ENCODE measurements around the gene TEKT2. TPM values are rescaled to one million over a fixed set of nuclear protein-coding genes. Genes with fewer than 3 reads are reported as not detected.

Gene TEKT2
- total RNA-seq, 8 experiments from 2014 or later, result 0.49 to 23.8 (median 9.1) TPM; not detected in 1

DNA sequence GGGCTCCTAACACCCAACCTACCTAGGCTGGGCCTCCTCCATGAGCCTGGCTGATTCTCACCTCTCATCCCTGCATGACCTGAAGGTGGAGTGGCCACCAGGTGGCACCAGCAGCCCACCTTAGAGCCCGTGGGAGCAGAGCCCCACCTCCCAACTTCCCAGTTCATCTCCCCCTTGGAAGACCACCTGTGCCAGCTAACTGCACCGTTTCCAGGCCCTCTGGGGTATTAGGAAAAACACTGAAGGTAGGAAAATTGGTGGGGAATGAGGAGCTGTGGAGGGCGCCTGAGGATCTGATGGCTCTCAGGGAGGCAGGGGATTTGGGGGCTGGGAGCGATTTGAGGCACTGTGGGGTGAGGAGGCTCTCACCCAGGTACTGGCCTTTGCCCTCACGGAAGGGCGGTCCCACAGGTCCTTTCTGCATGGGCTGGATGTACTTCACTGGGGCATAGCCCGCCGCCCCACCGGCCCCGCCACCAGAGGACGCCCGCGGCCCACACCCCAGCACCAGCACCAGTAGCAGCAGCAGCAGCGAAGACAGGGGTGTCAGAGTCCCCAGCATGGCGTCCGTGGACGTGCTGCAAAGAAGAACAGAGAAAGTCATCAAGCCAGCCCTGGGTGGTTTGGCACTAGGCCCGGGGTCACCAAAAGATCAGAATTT lies 15.9 kb downstream of the TEKT2 start:
- 0 to 80% (median 52%) methylated on average over 1 to 10 of the region's 18 CpGs; no CpG with 5 or more reads in 5 of the 10 experiments for WGBS, 10 experiments
- peak; percentile 68 to 91 (median 76) for ATAC-seq (replicated peaks in 6 of 8)
- H3K4me1 ChIP-seq (replicated peaks in 1 of 2), result peaks cover 0 to 5% of the 10 kb centered on the region in 2 donors
- no peak overlapping the region for H3K4me3 ChIP-seq
- no peak overlapping the region for H3K27ac ChIP-seq
- in situ Hi-C loops (cut with MboI; ENCODE audit: low pct_unique_long_range_greater_than_20kb in 2 of 9, low sequenced_read_pairs in 9 of 9, unreplicated experiment in 9 of 9), result loop anchor here in 5 of 9 experiments (10.0 to 25.0 kb wide), 4 partner anchors 85 to 325 kb away; no protein-coding TSS in a partner anchor

DNA sequence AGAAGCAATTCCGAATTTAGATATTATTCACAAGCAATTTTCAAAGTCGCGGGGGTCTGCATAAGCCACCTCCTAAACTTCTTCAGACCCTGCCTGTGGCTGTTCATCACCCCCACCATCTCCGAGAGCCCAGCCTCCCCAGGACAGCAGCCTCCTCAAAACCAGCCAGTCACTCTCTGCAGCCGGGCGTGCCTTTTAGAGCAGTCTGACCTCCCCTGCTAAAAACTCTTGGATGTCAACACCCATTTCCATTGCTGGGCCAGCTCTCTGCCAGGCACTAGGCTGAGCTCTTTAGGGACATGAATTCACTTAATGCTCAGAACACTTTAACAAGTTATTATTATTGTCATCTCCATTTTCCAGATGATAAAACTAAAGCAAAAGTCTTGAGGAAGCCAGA lies 16.5 kb downstream of the TEKT2 start:
- peak in 2 of 8 experiments; percentile 53 to 59 for ATAC-seq (replicated peaks in 6 of 8)
- no peak overlapping the region for H3K27ac ChIP-seq
- 25 to 100% (median 77%) methylated on average over 2 to 6 of the region's 6 CpGs; no CpG with 5 or more reads in 2 of the 10 experiments for WGBS, 10 experiments
- in situ Hi-C loops (cut with MboI; ENCODE audit: low pct_unique_long_range_greater_than_20kb in 2 of 9, low sequenced_read_pairs in 9 of 9, unreplicated experiment in 9 of 9), result loop anchor here in 4 of 9 experiments (10.0 to 25.0 kb wide), 3 partner anchors 84 to 312 kb away; no protein-coding TSS in a partner anchor
- H3K4me3 ChIP-seq, result no peak overlapping the region
- H3K4me1 ChIP-seq (replicated peaks in 1 of 2), result peaks cover 0 to 5% of the 10 kb centered on the region in 2 donors

DNA sequence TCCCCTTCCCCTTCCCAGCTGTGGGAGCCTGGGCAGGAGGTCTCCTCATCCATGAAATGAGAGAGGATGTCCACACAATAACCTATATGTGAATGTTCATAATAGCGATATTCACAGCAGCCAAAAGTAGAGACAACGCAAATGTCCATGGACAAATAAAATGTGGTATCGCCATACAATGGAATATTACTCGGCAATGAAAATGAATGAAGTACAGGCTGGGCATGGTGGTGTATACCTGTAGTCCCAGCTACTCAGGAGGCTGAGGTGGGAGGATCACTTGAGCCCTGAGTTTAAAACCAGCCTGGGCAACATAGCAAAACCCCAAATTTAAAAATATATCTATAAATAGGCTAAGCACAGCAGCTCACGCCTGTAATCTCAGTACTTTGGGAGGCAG lies 17.7 kb downstream of the TEKT2 start:
- 83 to 100% (median 100%) methylated on average over 1 to 5 of the region's 5 CpGs; no CpG with 5 or more reads in 2 of the 10 experiments for WGBS, 10 experiments
- H3K27ac ChIP-seq, result no peak overlapping the region

DNA sequence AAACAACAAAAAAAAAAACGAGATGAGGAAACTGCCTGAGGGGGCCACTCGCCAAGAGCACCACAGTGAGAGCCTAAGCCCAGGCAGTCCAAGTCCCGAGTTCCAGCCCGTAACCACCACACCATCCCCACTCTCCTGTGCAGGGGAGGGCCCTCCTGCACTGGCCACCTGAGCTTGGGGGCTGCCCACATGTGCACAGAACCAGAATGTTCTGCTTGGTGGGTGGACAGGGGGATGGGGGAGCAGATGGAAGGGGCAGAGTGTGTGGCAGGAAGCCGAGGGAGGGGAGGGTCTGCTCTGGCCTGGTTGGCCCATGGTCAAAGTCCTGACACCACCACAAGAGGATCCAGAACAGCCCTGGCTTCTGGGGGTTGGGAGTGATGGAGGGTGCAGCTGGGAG lies 22.4 kb downstream of the TEKT2 start:
- ATAC-seq (replicated peaks in 6 of 8), result peak in 1 of 8 experiments; percentile 16
- in situ Hi-C loops (cut with MboI; ENCODE audit: low pct_unique_long_range_greater_than_20kb in 2 of 9, low sequenced_read_pairs in 9 of 9, unreplicated experiment in 9 of 9), result loop anchor here in 4 of 9 experiments (10.0 to 25.0 kb wide), 3 partner anchors 79 to 306 kb away; no protein-coding TSS in a partner anchor
- 10 to 80% methylated on average over 2 of the region's 5 CpGs; no CpG with 5 or more reads in 8 of the 10 experiments for WGBS, 10 experiments

More for the DNA sequence above, 17.7 kb downstream of the TEKT2 start:
- Histone ChIP-seq H3K4me3 (no peak overlapping the region), H3K4me1 (replicated peaks in 1 of 2) (peaks cover 0 to 5% of the 10 kb centered on the region in 2 donors)
- ATAC-seq (replicated peaks in 6 of 8), result no peak
- in situ Hi-C loops (cut with MboI; ENCODE audit: low pct_unique_long_range_greater_than_20kb in 2 of 9, low sequenced_read_pairs in 9 of 9, unreplicated experiment in 9 of 9), result loop anchor here in 4 of 9 experiments (10.0 to 25.0 kb wide), 3 partner anchors 83 to 311 kb away; no protein-coding TSS in a partner anchor

DNA sequence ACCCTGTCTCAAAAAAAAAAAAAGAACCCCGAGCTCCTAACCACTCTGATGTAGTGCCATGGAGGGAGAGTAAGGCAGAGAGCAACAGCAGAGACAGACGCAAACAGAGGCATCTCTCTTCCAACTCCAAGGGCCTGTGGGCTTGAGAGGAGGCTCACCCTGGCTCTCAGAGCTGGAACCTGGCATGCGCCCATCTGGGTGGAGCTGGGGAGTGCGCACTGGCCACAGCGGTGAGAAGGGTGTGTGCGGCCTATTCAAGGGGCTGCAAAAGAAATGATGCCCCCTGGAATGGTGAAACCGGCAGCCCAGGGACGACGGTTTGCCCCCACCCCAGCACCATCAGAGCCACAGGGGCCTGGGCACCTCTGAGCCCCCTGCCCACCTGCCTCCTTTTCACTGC lies 23.5 kb downstream of the TEKT2 start:
- 24 to 100% (median 76%) methylated on average over 1 to 4 of the region's 9 CpGs; no CpG with 5 or more reads in 1 of the 10 experiments for WGBS, 10 experiments
- in situ Hi-C loops (cut with MboI; ENCODE audit: low pct_unique_long_range_greater_than_20kb in 2 of 9, low sequenced_read_pairs in 9 of 9, unreplicated experiment in 9 of 9), result loop anchor here in 4 of 9 experiments (10.0 to 25.0 kb wide), 3 partner anchors 77 to 305 kb away; no protein-coding TSS in a partner anchor
- peak in 2 of 8 experiments; percentile 28 to 37 for ATAC-seq (replicated peaks in 6 of 8)

More for the DNA sequence above, 22.4 kb downstream of the TEKT2 start:
- no peak overlapping the region for H3K27ac ChIP-seq
- H3K4me1 ChIP-seq (replicated peaks in 1 of 2), result no peaks in the 10 kb centered on the region
- H3K4me3 ChIP-seq, result no peak overlapping the region

DNA sequence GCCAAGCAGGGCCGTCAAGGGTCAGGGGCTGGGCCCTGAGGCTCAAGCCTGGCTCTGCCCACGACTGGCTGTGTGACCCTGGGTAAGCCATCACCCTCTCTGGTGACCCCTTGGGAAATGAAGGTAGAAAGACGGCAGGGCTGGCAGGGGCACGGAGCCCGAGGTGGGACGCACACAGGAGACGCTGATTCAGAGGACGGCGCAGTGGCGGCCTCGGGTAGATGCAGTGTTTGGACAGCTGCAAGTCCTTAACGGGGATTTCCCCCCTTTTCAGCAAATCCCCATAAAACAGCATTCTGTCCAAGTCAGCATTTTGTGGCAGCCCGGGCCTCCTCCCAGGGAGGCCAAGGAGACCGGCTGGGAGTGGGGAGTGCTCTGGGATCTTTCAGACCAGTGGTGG lies 24.4 kb downstream of the TEKT2 start:
- H3K27ac ChIP-seq, result no peak overlapping the region
- no peaks in the 10 kb centered on the region for H3K4me1 ChIP-seq (replicated peaks in 1 of 2)
- no peak for ATAC-seq (replicated peaks in 6 of 8)
- WGBS, 10 experiments, result 17 to 85% (median 74%) methylated on average over 1 to 12 of the region's 14 CpGs; no CpG with 5 or more reads in 4 of the 10 experiments
- in situ Hi-C loops (cut with MboI; ENCODE audit: low pct_unique_long_range_greater_than_20kb in 2 of 9, low sequenced_read_pairs in 9 of 9, unreplicated experiment in 9 of 9), result loop anchor here in 4 of 9 experiments (10.0 to 25.0 kb wide), 3 partner anchors 76 to 304 kb away; no protein-coding TSS in a partner anchor
- H3K4me3 ChIP-seq, result no peak overlapping the region

More for the DNA sequence above, 23.5 kb downstream of the TEKT2 start:
- no peak overlapping the region for H3K27ac ChIP-seq
- no peak overlapping the region for H3K4me3 ChIP-seq
- H3K4me1 ChIP-seq (replicated peaks in 1 of 2), result no peaks in the 10 kb centered on the region

DNA sequence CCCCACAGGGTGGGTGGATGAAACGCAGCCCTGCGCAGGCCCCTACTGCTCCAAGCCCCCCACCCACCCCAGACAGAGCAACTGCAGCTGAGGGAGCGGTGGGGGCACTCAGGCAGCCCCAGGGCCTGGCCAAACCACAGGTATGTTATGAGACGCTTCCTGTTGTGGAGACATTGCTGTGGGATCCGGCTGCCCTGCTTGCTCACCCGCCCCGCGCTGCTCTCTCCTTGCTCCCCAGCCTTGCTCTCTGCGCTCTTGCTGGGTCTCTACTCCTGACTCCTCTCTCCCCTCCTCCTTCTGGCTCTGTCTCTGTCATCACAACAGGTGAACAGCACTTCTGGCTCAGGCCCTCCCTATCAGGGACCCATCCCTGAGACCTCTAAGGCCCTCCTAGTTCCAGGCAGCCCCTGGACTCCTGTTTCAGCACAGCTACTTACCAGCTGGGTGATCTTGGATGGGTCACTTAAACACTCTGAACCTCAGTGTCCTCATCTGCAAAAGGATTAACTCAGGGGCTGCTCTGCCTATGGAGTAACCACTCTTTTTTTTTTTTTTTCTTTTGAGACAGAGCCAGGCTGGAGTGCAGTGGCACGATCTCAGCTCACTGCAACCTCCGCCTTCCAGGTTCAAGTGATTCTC lies 25.3 kb downstream of the TEKT2 start:
- Histone ChIP-seq H3K27ac (no peak overlapping the region), H3K4me1 (replicated peaks in 1 of 2) (no peaks in the 10 kb centered on the region), H3K4me3 (no peak overlapping the region)
- ATAC-seq (replicated peaks in 6 of 8), result peak in 5 of 8 experiments; percentile 18 to 37 (median 25)
- in situ Hi-C loops (cut with MboI; ENCODE audit: low pct_unique_long_range_greater_than_20kb in 2 of 9, low sequenced_read_pairs in 9 of 9, unreplicated experiment in 9 of 9), result loop anchor here in 4 of 9 experiments (10.0 to 25.0 kb wide), 3 partner anchors 76 to 303 kb away; no protein-coding TSS in a partner anchor
- 40 to 92% (median 88%) methylated on average over 1 to 8 of the region's 11 CpGs; no CpG with 5 or more reads in 6 of the 10 experiments for WGBS, 10 experiments

DNA sequence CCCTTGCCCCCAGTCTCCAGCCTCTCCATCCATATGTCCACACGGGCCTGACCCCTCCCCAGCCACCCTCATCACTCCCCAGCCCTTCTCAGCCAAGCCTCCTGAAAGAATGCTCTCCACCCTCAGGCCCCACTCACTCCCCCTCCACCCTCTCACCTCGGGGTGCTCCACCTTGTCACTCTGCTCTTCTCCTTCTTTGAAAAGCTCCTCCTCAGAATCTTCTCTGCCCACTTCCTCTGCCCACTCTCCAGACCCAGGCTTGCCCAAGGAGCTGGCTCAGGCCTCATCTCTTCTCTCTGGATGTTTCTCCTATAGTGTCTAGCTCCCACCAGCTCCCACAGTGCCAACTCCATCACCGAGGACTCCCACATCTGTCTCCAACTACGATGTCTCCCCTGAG lies 27.3 kb downstream of the TEKT2 start:
- Histone ChIP-seq H3K4me1 (replicated peaks in 1 of 2) (no peaks in the 10 kb centered on the region), H3K27ac (no peak overlapping the region), H3K4me3 (no peak overlapping the region)
- in situ Hi-C loops (cut with MboI; ENCODE audit: low pct_unique_long_range_greater_than_20kb in 2 of 9, low sequenced_read_pairs in 9 of 9, unreplicated experiment in 9 of 9), result loop anchor here in 3 of 9 experiments (25.0 kb wide), 2 partner anchors 176 to 301 kb away; no protein-coding TSS in a partner anchor
- ATAC-seq (replicated peaks in 6 of 8), result no peak
- WGBS, 10 experiments, result 0 to 100% (median 80%) methylated on average over 1 to 2 of the region's 4 CpGs; no CpG with 5 or more reads in 5 of the 10 experiments

DNA sequence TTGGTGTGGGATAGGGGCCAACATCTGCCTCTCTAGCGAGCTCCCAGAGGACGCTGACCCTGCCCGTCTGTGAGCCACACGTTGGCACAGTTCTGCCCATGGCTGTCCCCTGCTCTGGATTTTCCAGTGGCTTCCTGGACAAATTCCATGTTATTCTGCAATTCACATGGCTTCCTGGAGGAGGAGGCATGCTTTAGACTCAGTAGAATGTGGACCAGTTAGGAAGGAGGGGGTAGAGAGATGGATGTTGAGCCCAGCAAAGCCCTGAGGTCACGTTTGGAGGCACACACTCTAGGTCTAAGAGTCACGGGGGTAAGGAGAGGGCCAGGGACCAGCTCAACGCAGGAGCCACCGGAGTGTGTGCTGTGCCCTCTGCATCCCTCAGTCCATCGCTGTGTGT lies 28.9 kb downstream of the TEKT2 start:
- ATAC-seq (replicated peaks in 6 of 8), result no peak
- Histone ChIP-seq H3K27ac (no peak overlapping the region), H3K4me3 (no peak overlapping the region), H3K4me1 (replicated peaks in 1 of 2) (peaks cover 0 to 6% of the 10 kb centered on the region in 2 donors)
- in situ Hi-C loops (cut with MboI; ENCODE audit: low pct_unique_long_range_greater_than_20kb in 2 of 9, low sequenced_read_pairs in 9 of 9, unreplicated experiment in 9 of 9), result loop anchor here in 3 of 9 experiments (25.0 kb wide), 2 partner anchors 174 to 299 kb away; no protein-coding TSS in a partner anchor
- WGBS, 10 experiments, result 50 to 93% (median 83%) methylated on average over 2 to 9 of the region's 9 CpGs; no CpG with 5 or more reads in 2 of the 10 experiments

DNA sequence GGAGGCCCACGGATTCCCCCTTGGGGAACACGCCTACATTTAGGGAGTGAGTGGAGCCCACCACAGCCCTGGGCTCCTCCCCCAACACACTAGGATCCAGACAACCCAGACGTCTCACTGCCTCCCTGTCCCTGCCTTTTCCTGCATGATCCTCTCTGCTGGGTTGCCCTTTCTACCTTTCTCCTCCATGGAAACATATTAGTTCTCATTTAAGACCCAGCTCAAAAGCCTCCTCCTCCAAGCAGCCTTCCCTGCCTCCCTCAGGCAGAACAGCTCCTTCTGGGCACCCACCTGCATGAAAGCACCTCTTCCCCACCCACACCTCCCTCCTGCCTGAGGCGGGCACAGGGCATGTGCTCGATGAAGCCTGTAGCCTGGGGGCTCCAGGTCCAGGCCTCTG lies 30.5 kb downstream of the TEKT2 start:
- Histone ChIP-seq H3K4me3 (no peak overlapping the region), H3K4me1 (replicated peaks in 1 of 2) (peaks cover 0 to 6% of the 10 kb centered on the region in 2 donors), H3K27ac (no peak overlapping the region)
- no peak for ATAC-seq (replicated peaks in 6 of 8)
- in situ Hi-C loops (cut with MboI; ENCODE audit: low pct_unique_long_range_greater_than_20kb in 2 of 9, low sequenced_read_pairs in 9 of 9, unreplicated experiment in 9 of 9), result loop anchor here in 3 of 9 experiments (25.0 kb wide), 2 partner anchors 173 to 298 kb away; no protein-coding TSS in a partner anchor
- 50 to 100% (median 68%) methylated on average over 1 to 3 of the region's 5 CpGs; no CpG with 5 or more reads in 4 of the 10 experiments for WGBS, 10 experiments

DNA sequence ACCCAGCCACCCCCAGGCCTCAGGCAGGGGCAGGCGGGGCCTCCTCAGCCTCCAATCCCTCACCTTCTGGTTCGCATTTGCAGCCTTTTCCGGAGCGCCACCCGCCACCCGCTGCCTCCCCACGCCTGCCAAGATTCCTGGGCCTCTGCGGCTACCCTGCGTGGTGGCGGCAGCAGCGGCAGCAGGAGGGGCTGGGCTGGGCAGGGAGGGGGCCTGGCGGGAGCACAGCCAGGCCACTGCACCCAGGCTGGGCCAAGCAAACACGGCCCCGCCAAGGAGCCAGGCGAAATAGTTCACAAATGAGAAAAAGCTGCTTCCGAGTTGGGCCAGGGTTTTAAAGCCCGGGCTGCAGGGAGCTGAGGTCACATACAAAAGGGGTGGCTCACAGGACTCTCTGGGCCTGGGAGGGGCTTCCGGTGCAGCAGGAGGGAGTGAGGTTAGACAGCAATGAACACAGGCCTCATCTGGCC lies 31.3 kb downstream of the TEKT2 start:
- H3K4me1 ChIP-seq (replicated peaks in 1 of 2), result peaks cover 0 to 6% of the 10 kb centered on the region in 2 donors
- WGBS, 10 experiments, result 50 to 70% (median 55%) methylated on average over 2 to 12 of the region's 18 CpGs; no CpG with 5 or more reads in 7 of the 10 experiments
- in situ Hi-C loops (cut with MboI; ENCODE audit: low pct_unique_long_range_greater_than_20kb in 2 of 9, low sequenced_read_pairs in 9 of 9, unreplicated experiment in 9 of 9), result loop anchor here in 3 of 9 experiments (25.0 kb wide), 2 partner anchors 172 to 297 kb away; no protein-coding TSS in a partner anchor
- no peak overlapping the region for H3K27ac ChIP-seq
- ATAC-seq (replicated peaks in 6 of 8), result peak; percentile 55 to 85 (median 74)
- no peak overlapping the region for H3K4me3 ChIP-seq

DNA sequence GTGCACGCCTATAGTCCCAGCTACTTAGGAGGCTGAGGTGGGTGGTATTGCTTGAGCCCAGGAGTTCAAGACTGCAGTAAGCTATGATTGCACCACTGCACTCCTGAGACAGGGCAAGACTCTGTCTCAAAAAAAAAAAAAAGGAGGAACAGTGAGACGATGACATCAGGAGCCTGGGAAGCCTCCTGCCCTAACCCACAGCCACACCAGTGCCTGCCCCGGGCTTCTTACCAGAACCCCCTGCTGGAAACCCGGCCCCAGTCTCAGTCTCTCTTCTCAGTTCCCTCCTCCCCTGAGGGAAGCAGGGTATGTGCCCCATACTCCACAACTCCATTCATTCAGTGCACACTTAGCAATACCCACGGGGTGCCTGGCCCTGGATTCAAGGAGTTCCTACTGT lies 32.0 kb downstream of the TEKT2 start:
- peak in 7 of 8 experiments; percentile 4 to 63 (median 25) for ATAC-seq (replicated peaks in 6 of 8)
- in situ Hi-C loops (cut with MboI; ENCODE audit: low pct_unique_long_range_greater_than_20kb in 2 of 9, low sequenced_read_pairs in 9 of 9, unreplicated experiment in 9 of 9), result loop anchor here in 3 of 9 experiments (25.0 kb wide), 2 partner anchors 171 to 296 kb away; no protein-coding TSS in a partner anchor
- Histone ChIP-seq H3K4me1 (replicated peaks in 1 of 2) (peaks cover 0 to 6% of the 10 kb centered on the region in 2 donors), H3K27ac (no peak overlapping the region), H3K4me3 (no peak overlapping the region)
- WGBS, 10 experiments, result 0 to 100% (median 59%) methylated on average over 1 to 5 of the region's 5 CpGs; no CpG with 5 or more reads in 5 of the 10 experiments

Measured in motor neuron (in vitro differentiated cells).